GM21723 (cell line): ENCODE measurements around the gene VTI1A.

Experiments used
- ATAC-seq: cut with Tn5 transposase; IDR thresholded peaks from one replicate; pipeline ENCODE4 v1.9.1; 2021; ENCODE audit warnings: mild to moderate bottlenecking, moderate library complexity; ENCODE audit not compliant: unreplicated experiment

VTI1A gene

DNA sequence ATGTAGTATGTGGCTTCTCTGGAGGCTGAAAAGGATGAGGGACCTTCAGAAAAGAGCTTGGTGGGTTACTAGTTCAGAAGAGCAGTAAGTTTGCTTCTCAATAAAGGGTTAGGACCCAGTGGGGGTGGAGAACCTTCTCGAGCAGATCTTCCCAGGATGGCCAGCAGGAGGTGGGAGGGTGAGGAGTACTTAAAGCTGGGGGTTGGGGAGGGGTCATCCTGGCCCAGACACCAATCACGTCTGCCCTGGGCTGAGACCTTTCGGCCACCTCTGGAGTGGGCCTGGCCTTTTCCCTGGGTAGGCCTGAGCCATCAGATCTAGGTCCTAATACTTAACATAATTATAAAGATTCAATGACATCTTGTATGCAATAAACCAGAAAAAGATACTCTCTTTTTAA, 354.0 kb downstream of the VTI1A start:
- no peak for ATAC-seq

DNA sequence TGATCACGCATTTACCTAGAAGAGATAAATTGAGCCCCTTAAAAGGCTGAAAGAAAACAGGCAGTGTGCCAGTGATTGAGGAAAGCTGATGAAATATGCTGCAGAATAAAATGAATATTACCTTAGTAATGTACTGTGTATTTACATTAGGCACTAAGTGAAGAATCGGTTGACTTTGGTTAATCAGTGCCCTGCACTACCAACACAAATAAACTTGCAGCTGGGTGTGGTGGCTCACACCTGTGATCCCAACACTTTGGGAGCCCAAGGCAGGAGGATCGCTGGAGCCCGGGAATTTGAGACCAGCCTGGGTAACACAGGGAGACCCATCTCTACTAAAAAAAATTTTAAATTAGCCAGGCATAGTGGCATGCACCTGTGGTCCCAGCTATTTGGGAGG, 354.7 kb downstream of the VTI1A start:
- ATAC-seq, result no peak

DNA sequence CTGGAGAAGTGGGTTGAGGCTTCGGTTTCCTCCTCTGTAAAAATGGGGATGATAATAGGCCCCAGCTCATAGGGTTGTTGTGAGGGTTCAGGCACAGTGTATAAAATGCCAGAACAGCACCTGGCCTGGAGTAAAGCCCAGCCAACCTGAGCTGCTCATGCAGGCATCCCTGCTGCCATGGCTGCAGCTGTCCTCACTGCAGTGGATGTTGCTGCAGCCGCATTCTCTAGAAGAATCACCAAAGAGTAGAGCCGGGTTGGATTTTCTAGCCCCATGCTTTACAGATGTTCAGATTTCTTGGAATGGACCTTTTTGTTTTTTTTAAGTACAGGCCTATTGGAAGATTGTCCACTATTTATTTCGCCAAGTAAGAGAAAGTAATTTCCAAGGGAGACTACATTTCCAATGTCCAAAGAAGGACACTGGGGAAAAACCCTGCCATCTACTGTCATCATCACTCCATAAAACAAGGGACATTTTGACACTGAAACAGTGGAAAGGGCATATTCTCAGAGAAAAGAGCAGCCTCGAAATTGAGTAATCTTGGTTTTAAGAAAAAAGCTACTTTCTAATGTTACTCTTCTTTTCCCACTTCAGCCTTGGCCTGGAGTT, 355.5 kb downstream of the VTI1A start:
- no peak for ATAC-seq

DNA sequence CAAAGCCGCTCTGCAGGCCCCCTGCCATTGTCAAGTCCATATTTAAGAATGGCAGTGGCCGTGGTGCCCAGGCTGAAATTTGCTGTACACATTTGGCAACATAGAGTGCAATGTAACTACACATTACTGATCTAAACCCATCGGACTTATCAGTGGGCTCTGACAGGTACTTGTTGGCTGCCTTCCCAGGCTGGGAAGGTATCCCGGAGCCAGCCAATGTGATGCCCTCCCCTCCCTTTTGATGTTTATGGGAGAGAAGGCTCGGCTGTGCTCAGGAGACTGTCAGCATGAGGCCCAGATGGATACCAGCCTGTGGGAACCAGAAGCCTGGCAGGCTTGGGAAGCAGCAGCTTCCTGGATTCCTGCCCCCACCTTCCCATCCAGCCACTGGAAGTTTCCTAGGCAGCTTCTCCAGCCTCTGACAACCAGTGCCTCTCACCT, 357.0 kb downstream of the VTI1A start:
- ATAC-seq, result no peak

DNA sequence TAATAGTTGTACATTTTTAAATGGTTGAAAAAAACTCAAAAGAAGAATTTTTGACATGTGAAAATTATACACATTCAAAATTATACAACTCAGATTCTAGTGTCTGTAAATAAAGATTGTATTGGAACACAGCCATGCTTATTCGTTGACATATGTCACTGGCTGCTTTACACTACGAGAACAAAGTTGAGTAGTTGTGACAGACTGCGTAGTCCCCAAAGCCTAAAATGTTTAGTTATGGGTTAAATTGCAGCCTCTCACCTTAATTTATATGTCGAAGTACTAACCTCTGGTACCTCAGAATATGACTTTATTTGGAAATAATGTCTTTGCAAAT, 358.2 kb downstream of the VTI1A start:
- no peak for ATAC-seq

DNA sequence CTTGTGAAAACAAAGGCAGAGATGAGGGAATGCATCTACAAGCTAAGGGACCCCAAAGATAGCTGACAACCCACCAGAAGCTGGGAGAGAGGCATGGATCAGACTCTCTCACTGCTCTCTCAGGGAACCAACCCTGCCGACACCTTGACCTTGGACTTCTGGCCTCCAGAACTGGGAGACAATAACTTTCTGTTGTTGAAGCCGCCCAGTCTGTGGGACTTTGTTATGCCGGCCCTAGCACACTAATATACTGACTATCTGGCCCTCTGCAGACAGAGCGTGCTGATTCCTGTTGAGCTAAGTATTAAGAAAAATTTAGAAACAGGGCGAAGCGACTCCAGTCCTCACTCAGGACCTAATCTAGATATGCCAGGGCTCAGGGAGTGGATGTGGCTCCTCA, 358.7 kb downstream of the VTI1A start:
- no peak for ATAC-seq

DNA sequence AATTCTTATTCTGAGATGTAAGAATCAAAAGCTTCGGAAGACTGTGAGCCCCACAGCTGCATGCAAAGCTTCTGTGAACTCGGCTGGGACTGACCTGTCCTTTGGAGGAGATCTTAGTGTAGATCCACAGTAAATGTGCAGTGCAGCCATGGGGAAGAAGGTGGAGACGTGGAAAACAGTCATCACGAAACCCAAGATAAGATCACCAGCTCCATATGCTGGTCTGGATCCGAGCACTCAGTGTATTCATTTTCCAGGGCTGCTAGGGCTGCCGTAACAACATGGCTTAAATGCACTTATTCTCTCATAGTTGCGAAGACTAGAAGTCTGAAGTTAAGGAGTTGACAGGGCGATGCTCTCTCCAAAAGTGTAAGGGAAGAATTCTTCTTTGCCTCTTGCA, 360.0 kb downstream of the VTI1A start:
- no peak for ATAC-seq

DNA sequence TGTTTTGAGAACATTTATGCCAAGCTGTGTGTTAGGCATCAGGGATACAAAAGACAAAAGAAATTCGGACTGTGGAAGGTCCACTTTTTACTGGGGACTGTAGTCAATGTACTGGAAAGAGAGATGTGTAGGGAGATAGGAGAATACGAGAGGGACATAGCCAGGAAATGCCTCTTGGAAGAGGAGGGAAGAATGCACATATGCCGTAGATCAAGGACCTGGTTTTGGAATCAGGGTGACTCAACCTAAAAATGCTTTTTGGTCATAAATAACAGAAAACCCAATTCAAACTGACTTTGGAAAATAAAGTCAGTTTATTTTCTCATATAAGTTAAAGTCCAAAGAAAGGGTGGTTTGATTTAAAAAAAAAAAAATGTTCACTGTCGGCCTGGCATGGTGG, 362.7 kb downstream of the VTI1A start:
- ATAC-seq, result no peak

DNA sequence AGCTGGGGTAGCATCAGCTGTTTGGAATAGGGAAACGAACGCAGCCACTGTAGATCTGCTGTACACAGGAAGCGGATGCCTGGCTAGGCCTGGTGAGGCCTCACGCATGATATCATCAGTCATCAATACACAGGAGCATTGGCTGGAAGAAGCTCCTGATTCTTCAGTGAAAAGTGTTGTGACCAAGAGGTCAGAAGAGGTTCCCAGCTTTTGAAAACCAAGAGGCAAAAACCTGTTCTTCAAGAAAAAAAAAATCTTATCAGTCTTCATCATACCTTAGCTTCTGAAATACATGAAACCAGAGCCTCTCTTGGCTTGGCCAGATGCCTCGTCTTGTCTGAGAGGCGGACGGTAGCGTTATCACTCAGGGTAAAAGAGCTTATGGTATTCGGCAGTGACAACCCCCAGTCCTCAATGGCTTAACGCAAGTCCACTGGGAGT, 363.7 kb downstream of the VTI1A start:
- no peak for ATAC-seq

DNA sequence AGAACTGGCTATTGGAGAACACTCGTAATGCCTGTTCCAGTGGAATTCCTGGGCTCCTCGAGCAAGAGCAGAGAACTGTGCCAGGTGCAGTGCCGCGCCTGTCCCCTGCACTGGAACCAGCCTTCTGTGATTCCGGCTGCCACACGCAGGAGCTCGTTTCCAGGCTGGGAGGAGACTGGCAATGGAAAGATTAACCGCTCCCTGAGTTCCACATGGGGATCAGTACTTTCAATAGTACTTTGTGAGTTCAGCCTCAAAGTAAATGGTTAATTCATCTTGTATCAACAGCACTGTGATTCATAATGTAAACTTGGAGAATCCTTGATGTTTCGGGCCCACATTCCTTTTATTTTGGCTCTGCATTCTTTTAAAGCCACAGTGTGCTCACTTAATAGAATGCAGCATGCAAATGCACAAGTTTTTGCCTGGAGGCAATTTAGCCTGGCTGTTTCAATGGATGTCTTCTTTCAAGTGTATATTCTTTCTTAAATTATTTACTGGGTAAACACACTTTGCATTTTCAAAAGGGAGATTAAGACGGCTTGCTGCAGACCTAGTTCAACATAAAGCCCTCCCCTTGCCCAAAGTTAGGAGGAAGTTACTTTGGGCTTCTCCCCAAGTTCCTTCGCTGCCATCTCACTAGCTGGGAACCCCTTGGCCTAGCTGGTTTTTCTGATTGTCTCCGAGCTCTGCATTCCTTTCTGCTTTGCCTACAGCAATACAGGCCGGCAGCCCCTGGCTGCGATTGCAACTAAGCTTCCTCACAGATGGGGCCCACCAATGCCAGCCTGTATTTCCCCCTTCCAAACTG, 364.9 kb downstream of the VTI1A start:
- no peak for ATAC-seq

DNA sequence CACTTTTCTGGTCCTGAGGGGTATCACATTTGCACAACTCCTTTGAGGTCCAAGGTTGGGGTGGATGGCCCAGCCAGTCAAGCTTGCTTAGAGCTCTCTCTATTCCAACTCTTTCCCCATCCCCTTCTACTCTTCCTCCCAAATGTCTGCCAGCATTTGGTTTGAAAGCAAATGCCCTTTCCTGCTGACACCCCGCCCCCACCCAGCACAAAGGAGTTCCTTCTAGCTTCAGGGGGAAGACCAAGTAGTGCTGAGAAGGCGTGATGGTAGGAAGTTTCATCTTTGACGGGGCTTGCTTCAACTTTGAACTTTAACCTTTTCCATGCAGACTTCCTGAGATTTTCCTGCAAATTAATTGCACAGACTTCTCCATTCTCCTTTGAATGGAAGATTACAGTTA, 365.6 kb downstream of the VTI1A start:
- ATAC-seq, result no peak

DNA sequence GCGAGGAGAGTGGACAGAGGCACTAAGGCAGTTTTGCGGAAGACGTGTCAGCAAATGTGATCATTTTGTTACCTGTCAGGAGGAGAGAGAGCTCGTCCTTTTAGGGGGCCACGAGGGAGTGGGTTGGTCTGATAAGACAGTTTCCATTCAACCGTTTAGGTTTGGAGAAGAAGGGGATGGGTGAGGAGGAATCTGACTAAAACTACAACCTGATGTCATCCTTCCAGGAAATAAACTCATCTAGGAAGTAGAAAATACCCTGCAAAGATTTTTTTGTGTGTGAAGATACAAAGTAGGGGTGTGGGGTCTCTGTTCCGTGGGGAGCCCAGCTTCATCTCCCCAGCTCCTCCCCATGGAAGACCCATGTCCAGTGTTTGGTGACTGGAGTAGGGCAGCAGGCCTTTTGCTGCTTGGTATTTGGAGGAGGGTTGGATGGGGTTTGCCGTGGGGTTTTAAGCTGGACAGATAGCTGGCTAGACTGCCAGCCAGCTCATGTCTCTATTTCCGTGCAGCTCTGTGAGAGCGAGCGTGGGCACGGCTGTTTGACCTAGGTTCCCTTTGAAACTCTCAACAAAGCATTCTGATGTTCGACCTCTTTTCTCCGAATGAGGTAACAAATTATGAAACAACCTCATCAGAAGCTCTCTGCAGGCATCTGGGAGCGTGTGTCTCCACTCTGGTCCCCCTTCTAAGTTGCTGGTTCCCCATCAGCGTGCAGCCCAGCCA, 367.0 kb downstream of the VTI1A start:
- ATAC-seq, result no peak

DNA sequence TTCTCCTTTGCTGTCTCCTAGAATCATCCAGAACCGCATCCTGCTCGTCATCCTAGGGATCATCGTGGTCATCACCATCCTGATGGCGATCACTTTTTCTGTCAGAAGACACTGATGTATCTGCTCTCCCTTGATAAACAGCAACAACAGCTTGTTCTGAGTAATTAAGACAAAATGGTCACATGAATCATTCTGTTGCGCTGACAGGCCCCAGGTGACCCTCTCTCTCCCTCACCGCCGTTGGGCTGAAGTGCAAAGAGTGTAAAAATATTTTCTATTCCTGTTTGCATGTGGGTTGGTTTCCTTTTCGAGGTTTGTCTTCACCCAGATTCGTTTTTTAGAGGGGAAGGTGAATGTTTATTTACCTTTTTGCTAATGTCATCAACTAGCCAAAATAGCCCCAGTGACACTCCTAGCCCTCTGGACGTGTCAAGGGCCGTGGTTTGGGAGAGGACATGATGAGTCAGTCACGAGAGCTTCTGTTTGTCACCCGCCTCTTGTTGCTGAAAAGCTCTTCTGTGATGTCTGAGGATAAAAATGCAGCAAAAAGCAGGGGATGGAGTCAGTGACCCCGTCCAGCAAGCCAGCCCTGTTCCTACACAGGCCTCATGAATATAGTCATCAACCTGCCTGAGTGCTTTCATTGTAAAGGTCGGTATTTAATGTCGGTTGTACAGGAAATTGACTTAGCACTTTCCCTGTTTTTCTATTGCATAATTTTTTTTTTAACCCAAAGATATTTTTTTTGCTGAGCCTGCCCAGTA, 368.4 kb downstream of the VTI1A start:
- ATAC-seq, result no peak

DNA sequence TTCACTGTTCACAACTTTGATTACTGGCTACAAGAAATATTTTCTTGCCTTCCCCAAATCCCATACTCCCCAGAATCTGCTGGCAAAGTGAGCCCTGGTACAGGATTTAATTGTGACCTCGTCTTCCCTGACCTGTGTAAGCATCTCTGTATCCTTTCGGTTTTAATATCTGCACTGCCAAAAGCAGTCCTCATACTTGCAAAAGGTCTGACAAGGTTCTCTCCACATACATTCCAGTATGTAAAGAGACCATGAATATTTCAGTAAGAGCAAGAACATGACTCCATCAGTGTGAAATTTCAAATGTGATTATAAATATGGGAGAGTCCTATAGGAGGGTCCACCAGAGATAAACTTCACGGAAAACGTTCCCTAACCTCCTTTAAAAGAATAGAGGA, 369.0 kb downstream of the VTI1A start:
- ATAC-seq, result no peak

DNA sequence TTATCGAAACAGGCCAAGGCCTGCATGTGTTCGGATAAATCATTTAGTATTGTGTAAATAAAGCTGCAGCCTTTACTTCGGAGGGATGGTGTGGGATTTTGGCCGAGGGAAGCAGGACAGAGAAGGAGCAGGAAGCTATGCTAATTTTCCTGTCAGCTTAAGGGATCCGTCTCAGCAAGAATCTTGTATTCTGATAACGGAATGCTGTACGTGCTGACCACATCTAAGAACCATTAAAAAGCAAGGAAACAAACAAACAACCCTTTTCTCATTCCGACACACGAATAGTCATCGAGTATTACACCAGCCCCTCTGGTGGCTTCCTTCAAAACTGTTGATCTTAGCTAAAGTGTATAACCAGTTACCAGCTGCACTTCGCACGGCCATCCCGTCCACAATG, 369.9 kb downstream of the VTI1A start:
- no peak for ATAC-seq

DNA sequence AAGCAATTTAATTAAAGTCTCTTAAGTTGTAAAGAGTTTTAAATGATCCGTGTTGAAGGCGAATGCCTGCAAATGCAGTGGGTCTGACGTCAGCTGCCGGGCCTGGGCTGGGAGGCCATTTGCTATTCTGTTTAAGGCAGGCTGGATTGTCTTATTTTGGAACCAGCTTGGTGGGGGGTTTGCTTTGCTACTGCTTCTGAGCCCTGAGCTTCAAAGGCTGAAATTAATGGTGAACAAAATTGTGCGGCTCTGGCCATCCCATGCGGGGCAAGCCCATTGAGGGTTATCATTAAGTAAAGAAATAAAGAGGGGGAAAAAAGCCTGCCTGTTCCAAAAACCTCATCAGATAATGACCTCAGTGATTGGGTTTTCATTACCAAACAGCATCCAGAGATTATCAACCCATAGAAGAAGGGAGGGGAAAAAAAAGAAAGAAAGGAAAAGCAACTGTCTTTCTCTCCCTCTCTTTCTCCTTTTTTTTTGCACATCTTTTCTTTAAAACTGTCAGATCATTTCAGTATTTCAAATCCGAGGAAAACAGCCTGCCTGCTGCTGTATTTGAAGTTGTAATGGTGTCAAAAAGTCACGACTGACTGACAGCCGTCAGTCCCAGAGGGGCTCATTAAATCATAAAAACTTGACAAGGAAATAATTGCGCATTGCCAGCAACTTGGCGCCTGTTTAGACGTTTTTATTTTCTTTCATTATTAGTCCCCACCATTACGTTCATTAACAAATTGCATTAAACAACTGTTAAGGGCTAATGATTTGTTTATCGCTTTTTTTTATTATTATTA, 371.2 kb downstream of the VTI1A start:
- ATAC-seq, result no peak

DNA sequence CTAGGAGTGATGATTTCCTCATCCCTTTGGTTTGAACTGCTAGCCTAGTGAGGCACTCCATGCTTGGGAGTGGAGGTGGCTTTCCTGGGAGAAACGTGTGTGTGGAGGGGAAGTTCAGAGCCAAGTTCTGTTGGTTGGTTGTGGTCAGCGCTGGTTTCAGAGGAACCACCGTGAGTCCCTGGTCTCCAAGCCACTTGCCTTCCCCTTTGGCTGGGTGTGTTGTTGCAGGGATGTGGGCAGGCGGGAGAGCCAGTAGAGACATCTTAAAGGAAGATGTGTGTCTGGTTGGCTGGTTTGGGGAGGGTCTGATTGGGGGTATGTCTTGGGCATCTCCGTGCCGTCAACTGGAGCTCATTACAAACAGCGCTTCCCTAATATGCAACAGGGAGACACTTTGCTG, 372.2 kb downstream of the VTI1A start:
- no peak for ATAC-seq

DNA sequence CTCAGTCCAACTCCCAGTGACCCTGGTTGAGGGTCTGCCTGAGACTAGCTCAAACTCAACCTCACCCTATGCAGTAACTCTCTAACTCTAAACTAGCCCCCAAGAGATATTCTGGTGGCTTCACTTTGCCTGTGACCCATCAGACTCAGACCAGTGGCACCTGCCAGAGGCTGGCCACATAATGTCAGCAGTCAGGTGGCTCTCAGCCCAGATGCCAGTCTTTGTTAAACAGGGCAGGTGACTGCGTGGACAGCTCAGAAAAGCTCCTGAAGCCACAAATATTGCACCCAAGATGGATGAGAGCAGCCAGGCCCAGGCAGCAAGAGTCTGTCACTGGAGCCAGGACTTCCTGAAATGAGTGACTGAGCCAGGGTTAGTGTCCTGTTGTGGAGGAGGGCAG, 373.3 kb downstream of the VTI1A start:
- ATAC-seq, result no peak

DNA sequence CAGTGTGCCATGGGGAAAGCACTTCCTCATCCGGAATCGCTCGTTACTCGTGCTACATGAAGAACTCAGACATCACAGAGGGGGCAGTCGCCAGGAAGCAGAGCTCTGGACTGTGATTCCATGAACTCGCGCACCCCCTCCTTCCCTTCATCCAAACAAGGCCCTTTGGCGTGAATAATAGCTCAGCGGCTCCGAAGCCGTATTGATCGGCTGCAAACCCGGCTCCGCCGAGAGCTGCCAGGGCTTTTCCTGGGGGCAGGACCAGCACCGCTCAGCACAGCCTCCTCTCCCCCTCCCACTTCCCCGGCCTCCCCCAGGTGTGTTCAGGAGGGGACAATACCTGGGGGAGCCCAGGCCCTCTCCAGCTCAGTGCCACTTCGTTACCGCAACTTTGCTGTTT, 374.0 kb downstream of the VTI1A start:
- no peak for ATAC-seq

DNA sequence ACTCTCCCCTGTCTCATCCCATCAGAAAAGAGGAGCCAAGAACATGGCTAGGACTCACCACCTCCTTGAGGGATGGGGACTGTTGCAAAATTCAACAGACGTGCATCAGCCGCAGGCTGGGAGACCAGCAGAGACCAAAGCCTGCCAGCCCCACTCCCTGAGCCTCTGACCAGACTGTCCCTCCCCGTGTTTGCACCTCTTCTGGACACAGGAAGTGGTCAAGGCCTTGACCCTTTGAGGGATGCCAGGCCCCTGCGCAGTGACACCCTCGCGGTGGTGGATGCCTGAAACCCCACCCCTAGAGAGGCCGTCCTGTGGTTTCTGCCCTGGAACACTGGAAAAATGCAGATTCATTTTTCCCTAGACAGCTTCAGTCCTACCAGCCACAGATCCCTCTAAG, 374.6 kb downstream of the VTI1A start:
- no peak for ATAC-seq

DNA sequence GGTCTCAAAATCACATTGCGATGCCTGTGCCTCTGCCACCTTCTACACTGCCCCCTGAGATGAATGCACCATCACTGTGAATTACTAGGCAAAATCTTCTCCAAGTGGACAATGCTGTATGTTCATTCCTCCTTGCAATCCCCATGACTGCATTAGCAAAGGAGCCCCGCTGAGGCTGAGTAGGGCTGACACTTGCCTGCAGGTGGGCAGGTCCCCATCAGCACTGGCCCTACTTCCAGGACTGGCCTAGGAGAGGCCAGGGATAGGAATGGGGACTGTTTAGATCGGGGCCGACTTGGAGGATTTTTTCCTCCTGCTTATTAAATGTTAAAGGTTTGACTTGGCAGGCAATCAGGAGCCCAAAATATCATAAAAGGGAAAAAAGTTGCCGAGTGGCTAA, 376.0 kb downstream of the VTI1A start:
- no peak for ATAC-seq
